ENCODE measurements around the gene SMARCD3.
A peak's percentile ranks its signal among the peaks of the same experiment; 100 is the strongest.

Gene SMARCD3

GRCh38 chr7:151278949-151279348, 30.5 kb upstream of the SMARCD3 start:
- Histone ChIP-seq H3K4me3 (ENCODE audit: low read depth, low read length, poor library complexity, severe bottlenecking) (no peak overlapping the region), H3K9me3 (ENCODE audit: low read length) (no peaks in the 10 kb centered on the region), H3F3A (ENCODE audit: insufficient read depth, low read length) (no peaks in the 10 kb centered on the region), H4K20me1 (ENCODE audit: insufficient read depth, low read length) (no peaks in the 10 kb centered on the region), H3K27me3 (ENCODE audit: insufficient read depth, low read length) (peaks cover 10% of the 10 kb centered on the region), H3K4me2 (ENCODE audit: low read length) (no peak overlapping the region), H3K9me2 (ENCODE audit: low read depth, low read length) (no peaks in the 10 kb centered on the region), H3K4me1 (ENCODE audit: insufficient read depth, low read length, severe bottlenecking) (peaks cover 11% of the 10 kb centered on the region), H3K27ac (ENCODE audit: low read depth, low read length, poor library complexity, severe bottlenecking) (no peak overlapping the region), H3K79me2 (ENCODE audit: insufficient read depth, low read length) (no peaks in the 10 kb centered on the region), H3K36me3 (ENCODE audit: insufficient read depth, low read length) (no peaks in the 10 kb centered on the region), H2AFZ (ENCODE audit: low read length) (no peak overlapping the region), H3K9ac (ENCODE audit: low read length) (no peak overlapping the region)
- TF ChIP-seq CTCF (IDR thresholded peaks at IDR 0.05; ENCODE audit: low read length) (no peak), EZH2 (IDR thresholded peaks at IDR 0.05; ENCODE audit: borderline replicate concordance, low read length) (no peak)

- Histone ChIP-seq H3K27me3 (ENCODE audit: insufficient read depth, low read length) (peaks cover 10% of the 10 kb centered on the region), H2AFZ (ENCODE audit: low read length) (peak overlapping the region; percentile 10), H3K36me3 (ENCODE audit: insufficient read depth, low read length) (no peaks in the 10 kb centered on the region), H3K4me2 (ENCODE audit: low read length) (peak overlapping the region; percentile 59; the same call in 1 of the 2 replicates), H3K4me3 (ENCODE audit: low read depth, low read length, poor library complexity, severe bottlenecking) (peak overlapping the region; percentile 48), H3K79me2 (ENCODE audit: insufficient read depth, low read length) (no peaks in the 10 kb centered on the region), H4K20me1 (ENCODE audit: insufficient read depth, low read length) (no peaks in the 10 kb centered on the region), H3F3A (ENCODE audit: insufficient read depth, low read length) (no peaks in the 10 kb centered on the region), H3K27ac (ENCODE audit: low read depth, low read length, poor library complexity, severe bottlenecking) (no peak overlapping the region), H3K9me2 (ENCODE audit: low read depth, low read length) (no peaks in the 10 kb centered on the region), H3K4me1 (ENCODE audit: insufficient read depth, low read length, severe bottlenecking) (peaks cover 11% of the 10 kb centered on the region), H3K9me3 (ENCODE audit: low read length) (no peaks in the 10 kb centered on the region), H3K9ac (ENCODE audit: low read length) (no peak overlapping the region; the same call in 1 of the 2 replicates)
- TF ChIP-seq EZH2 (IDR thresholded peaks at IDR 0.05; ENCODE audit: borderline replicate concordance, low read length), result no peak
- TF ChIP-seq CTCF (IDR thresholded peaks at IDR 0.05; ENCODE audit: low read length), result no peak
Measured at GRCh38 chr7:151277631-151278030, 29.1 kb upstream of the SMARCD3 start.

- H3K27me3 ChIP-seq (ENCODE audit: insufficient read depth, low read length), result peaks cover 10% of the 10 kb centered on the region; the same call in 1 of the 2 replicates
- no peaks in the 10 kb centered on the region for H3K9me2 ChIP-seq (ENCODE audit: low read depth, low read length)
- TF ChIP-seq EZH2 (IDR thresholded peaks at IDR 0.05; ENCODE audit: borderline replicate concordance, low read length), result no peak
- TF ChIP-seq CTCF (IDR thresholded peaks at IDR 0.05; ENCODE audit: low read length), result no peak
- H3F3A ChIP-seq (ENCODE audit: insufficient read depth, low read length), result no peaks in the 10 kb centered on the region
- peak overlapping the region; percentile 48 for H3K4me3 ChIP-seq (ENCODE audit: low read depth, low read length, poor library complexity, severe bottlenecking)
- peak overlapping the region; percentile 59 for H3K4me2 ChIP-seq (ENCODE audit: low read length)
- no peaks in the 10 kb centered on the region for H3K79me2 ChIP-seq (ENCODE audit: insufficient read depth, low read length)
- H3K4me1 ChIP-seq (ENCODE audit: insufficient read depth, low read length, severe bottlenecking), result peaks cover 11% of the 10 kb centered on the region
- H2AFZ ChIP-seq (ENCODE audit: low read length), result peak overlapping the region; percentile 10
- H4K20me1 ChIP-seq (ENCODE audit: insufficient read depth, low read length), result no peaks in the 10 kb centered on the region
- no peak overlapping the region for H3K27ac ChIP-seq (ENCODE audit: low read depth, low read length, poor library complexity, severe bottlenecking)
- H3K36me3 ChIP-seq (ENCODE audit: insufficient read depth, low read length), result no peaks in the 10 kb centered on the region
- no peaks in the 10 kb centered on the region for H3K9me3 ChIP-seq (ENCODE audit: low read length)
- H3K9ac ChIP-seq (ENCODE audit: low read length), result peak overlapping the region; percentile 8; the same call in 1 of the 2 replicates
Measured at GRCh38 chr7:151276666-151277590, 28.4 kb upstream of the SMARCD3 start.
